SHP77 (cell line): ENCODE data around the gene ANO4.

ENCODE experiments used
- DNase-seq, 2 experiments: peaks; one replicate each; lab custom pipeline; 2025; lab: John Stamatoyannopoulos, UW

Gene ANO4

GRCh38 chr12:100951756-100952155 lies 157.2 kb downstream of the ANO4 start:
- DNase-seq = no peak

GRCh38 chr12:100953217-100953616 lies 158.6 kb downstream of the ANO4 start:
- DNase-seq = no peak

DNA sequence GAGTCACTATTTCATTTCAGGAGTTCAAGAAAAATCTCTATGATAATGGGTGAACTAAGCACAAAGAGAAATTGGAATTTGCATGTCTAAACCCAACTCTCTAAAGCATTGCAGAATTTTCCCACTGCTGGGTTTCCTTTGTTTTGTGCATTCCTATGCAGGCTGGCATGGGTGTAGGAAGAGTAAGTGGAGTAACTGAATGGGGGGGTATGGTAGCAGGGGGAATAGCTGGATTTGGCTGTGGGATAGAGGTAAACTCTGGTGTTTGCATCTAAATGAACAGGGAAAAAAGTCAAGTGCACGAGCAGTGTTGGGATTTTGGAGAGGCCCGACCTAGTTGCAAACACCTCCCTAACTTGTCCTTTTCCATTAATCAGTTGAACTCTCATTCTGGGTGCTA lies 159.1 kb downstream of the ANO4 start:
- no peak for DNase-seq

- no peak for DNase-seq
Observed at GRCh38 chr12:100954118-100954517, 159.5 kb downstream of the ANO4 start.

DNA sequence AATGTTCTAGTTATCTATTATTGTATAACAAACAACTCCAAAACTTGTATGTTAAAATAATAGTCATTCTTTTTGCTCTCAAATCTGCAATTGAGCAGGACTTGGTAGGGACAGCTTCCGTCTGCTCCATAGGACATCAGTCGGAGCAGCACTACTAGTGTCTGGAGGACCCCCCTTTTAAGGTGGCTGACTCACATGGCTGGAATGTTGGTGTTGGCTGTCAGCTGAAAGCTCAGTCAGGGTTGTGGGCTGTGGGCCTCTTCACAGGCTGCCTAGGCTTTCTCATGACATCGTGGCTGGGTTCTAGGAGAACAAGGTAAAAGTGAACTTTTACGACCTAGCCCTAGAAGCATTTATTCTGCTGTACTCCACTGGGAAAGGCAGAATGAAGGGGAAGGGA lies 160.6 kb downstream of the ANO4 start:
- DNase-seq = no peak

DNA sequence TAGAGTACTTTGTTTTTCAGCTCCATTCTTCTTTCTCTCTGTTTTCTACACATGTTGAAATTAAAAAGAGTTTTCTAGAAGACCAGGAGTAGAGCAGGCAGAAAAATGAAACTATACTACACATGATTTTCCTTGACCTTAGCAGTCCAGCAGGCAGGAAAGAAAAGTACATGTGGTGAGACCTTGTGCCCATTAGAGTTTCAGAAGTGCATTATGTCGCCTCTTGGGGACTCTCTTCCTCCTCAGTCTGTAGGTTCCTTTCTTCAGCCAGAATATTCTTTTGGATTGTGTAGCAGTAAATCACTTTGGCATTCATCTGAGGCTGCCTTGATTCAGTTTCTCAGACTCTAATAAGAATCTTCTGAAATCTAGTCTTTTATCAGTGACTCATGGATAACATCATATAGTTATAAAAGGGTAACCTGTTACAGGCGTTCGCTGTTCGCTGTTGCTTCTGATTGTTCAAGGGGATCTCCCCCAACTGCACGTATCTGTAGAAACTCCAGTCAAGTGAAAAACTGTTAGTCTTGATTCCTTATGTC lies 161.8 kb downstream of the ANO4 start:
- no peak for DNase-seq

DNA sequence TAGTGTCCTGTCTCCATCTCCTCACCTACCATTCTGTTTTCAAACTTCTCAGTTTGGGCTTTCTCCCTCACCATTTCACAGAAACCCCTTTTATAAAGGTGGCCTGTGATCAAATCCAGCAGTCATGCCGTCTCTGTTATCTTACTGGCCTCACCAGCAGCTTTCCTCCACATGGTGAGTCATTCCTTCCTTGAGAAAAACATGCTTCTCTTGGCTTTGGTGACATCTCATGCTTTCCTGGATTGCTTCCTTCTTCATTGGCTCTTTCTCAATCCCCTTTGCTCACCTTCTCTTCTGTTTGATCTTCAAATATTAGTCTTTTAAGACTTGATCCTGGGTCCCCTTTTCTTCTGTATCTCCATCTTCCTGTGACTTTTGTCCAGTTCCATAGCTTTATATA lies 164.9 kb downstream of the ANO4 start:
- DNase-seq = no peak

- DNase-seq = no peak
Observed at GRCh38 chr12:100962086-100962712, 167.6 kb downstream of the ANO4 start.

GRCh38 chr12:100963381-100963780 lies 168.8 kb downstream of the ANO4 start:
- no peak for DNase-seq

GRCh38 chr12:100964028-100964427 lies 169.5 kb downstream of the ANO4 start:
- DNase-seq = no peak

DNA sequence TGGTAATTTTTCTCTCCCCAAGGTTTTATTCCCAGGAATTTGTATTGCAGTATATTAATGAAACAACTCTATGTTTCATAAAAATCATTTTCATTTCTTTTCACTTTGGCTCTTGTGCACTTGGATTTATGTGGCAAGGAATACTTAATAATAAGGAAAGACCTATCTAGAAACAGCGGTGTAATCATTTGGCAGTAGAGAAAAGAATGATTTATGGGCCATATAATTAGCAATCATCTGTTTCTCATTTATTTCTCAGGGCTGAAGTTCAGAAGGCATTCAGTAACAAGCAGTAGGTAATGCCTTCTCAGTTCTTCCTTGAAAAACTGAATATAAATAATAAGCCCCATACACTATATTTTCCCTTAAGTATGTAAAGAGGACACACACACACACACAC lies 172.6 kb downstream of the ANO4 start:
- no peak for DNase-seq

- DNase-seq = no peak
Observed at GRCh38 chr12:100970894-100971293, 176.3 kb downstream of the ANO4 start.

GRCh38 chr12:100972121-100972520 lies 177.5 kb downstream of the ANO4 start:
- DNase-seq = no peak

GRCh38 chr12:100974341-100974740 lies 179.8 kb downstream of the ANO4 start:
- no peak for DNase-seq

DNA sequence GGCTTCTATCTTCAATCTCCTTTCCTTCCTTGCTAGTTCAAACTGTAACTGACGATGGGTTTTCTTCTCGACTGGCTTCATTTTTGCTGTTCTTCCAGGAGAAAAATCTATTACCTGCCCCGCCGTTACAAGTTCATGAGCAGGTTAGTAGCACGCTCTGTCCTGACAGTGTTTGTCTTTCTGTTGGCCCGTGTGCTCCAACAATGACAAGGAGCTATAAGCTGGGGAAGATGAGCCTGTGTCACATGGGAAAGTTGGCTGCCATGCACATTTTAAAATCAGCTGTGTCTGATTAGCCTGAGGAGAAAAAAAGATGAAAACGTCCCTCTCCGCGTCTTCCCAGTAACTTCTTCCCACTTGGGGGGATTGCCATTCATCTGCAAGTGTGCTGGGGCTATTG lies 180.2 kb downstream of the ANO4 start:
- DNase-seq = no peak

DNA sequence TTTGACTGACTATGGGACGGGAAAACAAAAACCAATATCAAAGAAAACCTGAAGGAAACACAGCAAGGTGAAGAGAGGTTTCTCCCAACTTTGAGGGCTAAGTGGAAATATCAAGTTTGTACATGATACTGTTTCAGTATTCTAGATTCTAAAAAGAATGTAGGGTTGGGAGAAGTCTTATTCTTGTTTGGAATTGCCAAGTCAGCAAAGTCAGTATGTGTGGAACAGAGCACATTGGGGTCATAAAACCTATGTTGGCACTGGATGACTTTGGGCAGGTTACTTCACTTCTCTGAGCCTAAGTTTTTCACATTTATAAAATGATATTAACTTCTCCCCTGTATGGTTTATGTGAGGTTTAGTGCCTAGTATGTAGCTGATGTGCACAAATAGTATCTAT lies 182.2 kb downstream of the ANO4 start:
- DNase-seq = no peak

- DNase-seq = no peak
Observed at GRCh38 chr12:100980856-100981255, 186.3 kb downstream of the ANO4 start.

DNA sequence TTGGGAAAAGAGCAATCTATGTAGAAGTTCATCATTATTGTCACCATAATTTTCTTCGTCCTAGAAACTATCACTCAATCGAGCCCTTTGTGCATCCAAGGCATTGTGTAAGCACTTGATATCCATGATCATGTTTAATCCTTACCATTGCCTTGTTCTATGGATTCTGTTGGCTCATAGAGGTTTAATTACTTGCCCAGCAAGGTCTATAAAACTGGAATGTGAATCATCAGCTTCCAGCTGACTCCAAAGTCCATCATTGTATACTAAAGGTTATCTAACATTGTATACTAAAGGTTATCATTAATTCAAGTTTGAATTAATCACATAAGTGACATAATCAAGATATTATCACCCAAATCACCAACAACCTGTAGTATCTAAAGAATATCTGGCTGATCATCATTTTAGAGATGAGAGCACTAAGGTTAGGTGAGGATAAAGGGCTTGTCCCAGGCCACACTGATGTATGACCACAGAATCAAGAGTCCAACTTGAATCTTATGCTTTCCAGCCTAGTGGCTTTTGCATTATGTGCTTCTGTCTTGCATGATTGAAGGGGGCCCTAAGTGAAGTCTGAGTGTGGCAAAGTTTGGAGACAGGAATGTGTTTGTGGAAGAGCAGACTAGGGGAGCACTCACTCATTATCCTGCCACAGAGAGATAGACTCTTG lies 188.1 kb downstream of the ANO4 start:
- DNase-seq = no peak

DNA sequence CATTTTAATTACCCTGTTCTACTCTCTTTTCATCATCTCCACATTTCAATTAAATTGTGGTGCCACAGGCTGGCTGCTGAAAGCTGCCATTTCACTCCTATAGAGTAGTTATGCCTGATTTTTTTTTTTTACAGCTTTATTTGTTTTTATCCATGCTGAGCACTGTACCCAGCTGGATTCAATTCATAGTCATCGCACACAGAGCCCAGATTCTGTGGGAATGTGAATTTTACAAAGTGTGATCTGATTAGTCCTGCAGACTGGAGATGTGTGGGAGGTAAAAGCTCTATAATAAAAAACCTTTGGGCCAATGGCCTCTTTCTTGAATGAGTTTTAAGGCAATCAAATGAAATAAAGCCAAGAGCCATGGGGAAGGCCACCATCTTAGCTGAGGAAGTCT lies 190.2 kb downstream of the ANO4 start:
- no peak for DNase-seq

- no peak for DNase-seq
Observed at GRCh38 chr12:100986595-100987547, 192.3 kb downstream of the ANO4 start.

DNA sequence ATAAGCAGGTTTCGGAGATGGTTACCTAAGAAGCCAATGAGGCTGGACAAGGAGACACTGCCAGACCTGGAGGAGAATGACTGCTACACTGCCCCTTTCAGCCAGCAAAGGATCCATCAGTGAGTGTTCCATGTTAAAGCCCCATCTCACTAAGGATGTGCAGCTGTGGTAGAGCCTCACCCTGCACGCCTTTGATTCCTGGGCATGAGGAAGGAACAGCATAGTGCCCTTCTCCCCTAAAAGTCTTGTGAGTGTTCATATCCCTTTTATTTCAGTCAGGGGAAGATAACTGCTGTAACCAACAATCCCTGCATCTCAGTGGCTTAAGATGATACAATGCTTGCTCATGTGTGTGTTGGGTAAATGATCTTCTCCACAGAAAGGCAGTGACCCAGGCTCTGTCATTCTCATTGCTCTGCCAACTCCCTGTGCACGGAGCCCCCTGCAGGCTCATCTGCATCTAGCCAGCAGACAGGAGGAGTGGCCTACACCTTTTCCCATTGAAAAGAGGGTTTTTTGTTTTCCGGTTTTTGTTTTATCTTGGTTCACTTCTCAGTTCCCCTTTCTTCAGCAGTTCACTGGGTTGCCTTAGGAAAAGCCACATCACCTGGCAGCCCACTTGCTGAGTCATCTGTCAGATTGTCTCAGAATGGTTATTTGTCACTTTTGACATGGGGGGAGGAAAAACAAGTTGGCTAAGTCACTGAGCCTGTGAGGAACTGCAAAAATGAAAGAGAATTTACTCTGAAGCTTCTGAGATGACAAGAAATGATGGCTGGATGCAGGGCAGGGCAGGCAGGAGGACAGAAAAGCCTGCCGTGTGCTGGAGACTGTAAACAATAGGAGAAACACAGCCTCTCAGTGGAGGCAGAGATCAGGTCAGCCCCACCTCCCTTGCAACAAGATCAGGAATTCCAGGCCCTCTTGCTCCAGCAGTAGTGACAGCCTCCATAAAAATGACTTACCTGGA lies 193.3 kb downstream of the ANO4 start:
- DNase-seq = peak; percentile 12 to 40
